GM20000 (cell line): ENCODE measurements around the gene DENND4B.

Experiments used
- DNase-seq: peaks from one replicate; pipeline ENCODE4 v3.0.0; 2012; ENCODE audit warnings: low spot score
- TF ChIP-seq, protein P1 (sequence below): IDR thresholded peaks from 2 replicates; pipeline ENCODE4 v1.5.1; 2012; ENCODE audit warnings: mild to moderate bottlenecking, control low read depth; ENCODE audit errors: extremely low read depth, missing control alignments

Gene DENND4B

GRCh38 chr1:153967107-153967999 is 20.8 kb upstream of the DENND4B start, which contains the start of gene CREB3L4:
TSS of gene CREB3L4 (plus strand) at chr1:153967902. CDS start at chr1:153968526, 624 bp downstream.
- TF ChIP-seq, protein P1, sequence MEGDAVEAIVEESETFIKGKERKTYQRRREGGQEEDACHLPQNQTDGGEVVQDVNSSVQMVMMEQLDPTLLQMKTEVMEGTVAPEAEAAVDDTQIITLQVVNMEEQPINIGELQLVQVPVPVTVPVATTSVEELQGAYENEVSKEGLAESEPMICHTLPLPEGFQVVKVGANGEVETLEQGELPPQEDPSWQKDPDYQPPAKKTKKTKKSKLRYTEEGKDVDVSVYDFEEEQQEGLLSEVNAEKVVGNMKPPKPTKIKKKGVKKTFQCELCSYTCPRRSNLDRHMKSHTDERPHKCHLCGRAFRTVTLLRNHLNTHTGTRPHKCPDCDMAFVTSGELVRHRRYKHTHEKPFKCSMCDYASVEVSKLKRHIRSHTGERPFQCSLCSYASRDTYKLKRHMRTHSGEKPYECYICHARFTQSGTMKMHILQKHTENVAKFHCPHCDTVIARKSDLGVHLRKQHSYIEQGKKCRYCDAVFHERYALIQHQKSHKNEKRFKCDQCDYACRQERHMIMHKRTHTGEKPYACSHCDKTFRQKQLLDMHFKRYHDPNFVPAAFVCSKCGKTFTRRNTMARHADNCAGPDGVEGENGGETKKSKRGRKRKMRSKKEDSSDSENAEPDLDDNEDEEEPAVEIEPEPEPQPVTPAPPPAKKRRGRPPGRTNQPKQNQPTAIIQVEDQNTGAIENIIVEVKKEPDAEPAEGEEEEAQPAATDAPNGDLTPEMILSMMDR: peak; percentile 35
- DNase-seq: peak; percentile 90

GRCh38 chr1:153963850-153964331 is 17.4 kb upstream of the DENND4B start:
- TF ChIP-seq, protein P1: no peak
- DNase-seq: no peak

DNA sequence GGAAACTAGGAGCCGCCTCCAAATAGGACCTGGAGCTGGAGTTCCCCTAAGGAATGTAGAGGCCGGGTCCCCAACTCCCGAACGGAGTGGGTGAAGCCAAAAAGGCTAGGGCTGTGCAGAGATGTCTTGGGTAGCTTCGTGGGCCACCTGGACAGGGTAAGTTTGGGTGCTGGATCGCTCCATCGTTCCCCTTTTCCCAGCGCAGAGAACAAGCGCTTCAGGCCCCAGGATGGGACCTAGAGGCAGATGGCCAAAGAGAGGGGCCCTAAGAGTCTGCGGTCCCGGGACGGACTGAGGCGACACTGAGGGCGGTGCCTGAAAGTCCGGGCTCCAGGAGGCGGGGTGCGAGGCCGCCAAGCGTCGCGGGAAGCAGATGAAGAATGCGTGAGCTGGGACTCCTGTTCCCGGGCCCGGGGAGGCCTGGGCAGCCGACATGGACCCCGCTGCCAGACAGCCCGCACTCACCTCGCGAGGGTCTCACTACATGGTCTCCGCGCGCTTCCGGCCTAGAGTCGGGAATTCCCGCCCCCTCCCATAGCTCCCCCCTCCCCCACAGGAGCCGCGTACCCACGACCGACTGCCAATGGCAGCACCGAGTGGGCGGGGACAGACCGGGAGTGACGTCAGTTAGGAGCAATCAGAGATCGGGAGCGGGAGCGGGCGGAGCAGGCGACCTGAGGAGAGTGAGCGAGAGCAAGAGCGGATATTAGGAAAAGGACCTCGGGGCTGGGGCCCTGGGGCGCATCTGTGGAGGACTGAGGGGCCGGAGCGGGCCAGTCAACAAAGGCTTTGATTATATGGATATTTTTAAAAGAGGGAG is 16.7 kb upstream of the DENND4B start, which contains the start of gene SLC39A1:
Gene SLC39A1, minus strand, starts transcription at position 508 of the 820 bp plus-strand sequence. CDS start 822 bp downstream, outside the sequence.
- DNase-seq: peak; percentile 89
- TF ChIP-seq, protein P1: no peak

DNA sequence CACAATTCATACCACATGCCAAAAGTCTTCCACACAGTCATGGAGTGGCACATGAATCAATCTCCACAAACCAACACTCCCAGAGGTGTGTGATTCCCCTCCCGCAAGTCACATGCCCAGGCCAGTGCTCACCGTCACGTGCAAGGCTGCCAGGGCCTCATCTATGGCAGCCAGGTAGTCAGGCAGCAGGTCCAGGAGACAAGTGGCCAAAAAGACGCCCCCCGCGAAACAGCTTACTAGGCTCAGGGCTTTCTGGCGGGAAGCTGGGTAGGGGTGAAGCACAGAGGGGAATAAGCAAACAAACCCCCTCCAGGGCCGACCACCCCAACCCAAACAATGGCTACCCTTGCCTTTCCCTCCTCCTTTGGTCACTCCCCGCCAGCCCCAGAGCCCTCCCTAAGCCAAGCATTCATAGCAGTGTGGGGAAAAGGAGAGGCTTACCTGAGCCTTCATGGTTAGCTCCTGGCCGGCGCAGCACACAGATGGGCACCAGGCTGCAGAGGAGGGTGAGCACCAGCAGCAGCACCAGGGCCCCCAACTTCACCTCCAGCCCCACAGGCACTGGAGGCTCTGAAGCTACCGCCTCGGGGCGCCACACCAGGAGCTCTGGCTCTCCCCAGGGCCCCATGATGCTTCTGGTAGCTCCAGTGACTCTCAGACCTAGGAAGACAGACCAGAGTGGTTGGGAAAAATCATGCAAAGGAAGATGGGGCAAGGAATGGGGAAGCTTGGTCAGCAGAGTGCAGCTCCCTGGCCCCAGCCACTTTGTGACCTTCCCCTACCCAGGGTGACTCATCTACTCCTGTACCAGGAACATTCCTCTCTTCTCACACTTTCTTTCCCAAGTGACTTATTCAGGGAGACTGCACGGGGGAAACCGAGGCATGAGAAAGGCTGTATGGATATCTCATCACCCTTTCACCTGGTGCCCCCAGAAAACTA is 15.8 kb upstream of the DENND4B start:
- DNase-seq: no peak
- TF ChIP-seq, protein P1: no peak

- no peak for DNase-seq
- TF ChIP-seq, protein P1: no peak
Observed at GRCh38 chr1:153961421-153961820, 14.9 kb upstream of the DENND4B start.

- TF ChIP-seq, protein P1: no peak
Observed at GRCh38 chr1:153960206-153960605, 13.7 kb upstream of the DENND4B start.

More at GRCh38 chr1:153960206-153960605, 13.7 kb upstream of the DENND4B start:
- no peak for DNase-seq
